Lower leg skin (tissue), 3 donors: ENCODE measurements around the gene ERMN.

Experiments used
- POLR2A ChIP-seq, 2 donors: fragments of 450-650 bp; IDR thresholded peaks; one replicate each; pipeline ENCODE4 v1.6.1; 2016 to 2017; ENCODE audit warnings: antibody characterized with exemption in 2 of 2, mild to moderate bottlenecking in 1 of 2, moderate library complexity in 1 of 2
- TF ChIP-seq, protein P1 (sequence below), 3 donors: fragments of 450-650 bp; IDR thresholded peaks; one replicate each; pipeline ENCODE4 v1.5.1; 2016; ENCODE audit warnings: antibody characterized with exemption in 3 of 3, mild to moderate bottlenecking in 3 of 3, moderate library complexity in 2 of 3

DNA sequence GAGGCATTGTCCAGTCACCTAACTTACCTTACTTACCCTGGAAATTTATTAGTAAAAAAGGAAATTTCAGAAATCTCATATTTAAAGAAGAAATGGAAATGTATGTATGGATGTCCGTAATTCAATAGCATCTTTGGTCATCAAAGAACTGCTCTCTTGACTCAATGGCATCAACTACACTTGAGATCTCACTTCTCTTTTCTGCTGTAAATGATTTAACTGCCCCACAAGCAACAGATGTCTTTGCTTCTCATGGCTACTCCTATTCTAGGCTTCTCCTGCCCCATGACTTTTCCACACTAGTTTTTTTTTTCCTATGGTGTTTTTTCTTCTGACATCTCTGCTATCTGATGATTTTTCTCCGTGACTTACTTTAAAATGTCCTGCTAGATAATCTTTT lies 34.0 kb upstream of the ERMN start:
- TF ChIP-seq, protein P1, sequence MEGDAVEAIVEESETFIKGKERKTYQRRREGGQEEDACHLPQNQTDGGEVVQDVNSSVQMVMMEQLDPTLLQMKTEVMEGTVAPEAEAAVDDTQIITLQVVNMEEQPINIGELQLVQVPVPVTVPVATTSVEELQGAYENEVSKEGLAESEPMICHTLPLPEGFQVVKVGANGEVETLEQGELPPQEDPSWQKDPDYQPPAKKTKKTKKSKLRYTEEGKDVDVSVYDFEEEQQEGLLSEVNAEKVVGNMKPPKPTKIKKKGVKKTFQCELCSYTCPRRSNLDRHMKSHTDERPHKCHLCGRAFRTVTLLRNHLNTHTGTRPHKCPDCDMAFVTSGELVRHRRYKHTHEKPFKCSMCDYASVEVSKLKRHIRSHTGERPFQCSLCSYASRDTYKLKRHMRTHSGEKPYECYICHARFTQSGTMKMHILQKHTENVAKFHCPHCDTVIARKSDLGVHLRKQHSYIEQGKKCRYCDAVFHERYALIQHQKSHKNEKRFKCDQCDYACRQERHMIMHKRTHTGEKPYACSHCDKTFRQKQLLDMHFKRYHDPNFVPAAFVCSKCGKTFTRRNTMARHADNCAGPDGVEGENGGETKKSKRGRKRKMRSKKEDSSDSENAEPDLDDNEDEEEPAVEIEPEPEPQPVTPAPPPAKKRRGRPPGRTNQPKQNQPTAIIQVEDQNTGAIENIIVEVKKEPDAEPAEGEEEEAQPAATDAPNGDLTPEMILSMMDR (IDR thresholded peaks at IDR 0.05), result no peak
- no peak for TF ChIP-seq POLR2A (IDR thresholded peaks at IDR 0.05)
